Activated naive CD8-positive, alpha-beta T cell treated with anti-CD3 and anti-CD28 coated beads, Interleukin-2, amount 10 ng/mL, durations not matched to agents 7 days and 5 days (primary cell): ENCODE data around the gene UNC79. TPM values are rescaled to one million over a fixed set of nuclear protein-coding genes. Genes with fewer than 3 reads are reported as not detected.
"Not testable (repeated sequence)": the region's sequence is repeated elsewhere in the genome, so short reads cannot be mapped to it uniquely, and the experiment has no call there.

ENCODE experiments used
- ATAC-seq: fragments of 150-1000 bp; cut with Tn5 transposase; one replicate; pipeline ENCODE4 v1.10.0; 2021; ENCODE audit warnings: low read depth, moderate library complexity
- POLR2A ChIA-PET: fragments of 350-600 bp; sonication (Branson Sonifier 250); formaldehyde crosslinking; loops from one replicate; lab custom pipeline; 2021; ENCODE audit warnings: antibody characterized with exemption; lab: Charles Lee
- DNase-seq: peaks from one replicate; pipeline ENCODE4 v3.0.0; 2021
- H3K27ac Mint-ChIP-seq: one replicate; pipeline ENCODE4 v1.8.0; 2022; ENCODE audit warnings: mild to moderate bottlenecking, mixed read lengths
- H3K27me3 Mint-ChIP-seq: one replicate; pipeline ENCODE4 v1.8.0; 2022; ENCODE audit warnings: mild to moderate bottlenecking, moderate library complexity, mixed read lengths
- H3K36me3 Mint-ChIP-seq: one replicate; pipeline ENCODE4 v1.8.0; 2021; ENCODE audit warnings: mild to moderate bottlenecking, mixed read lengths
- H3K4me1 Mint-ChIP-seq: one replicate; pipeline ENCODE4 v1.8.0; 2021; ENCODE audit warnings: mixed read lengths
- H3K4me3 Mint-ChIP-seq: one replicate; pipeline ENCODE4 v1.8.0; 2022; ENCODE audit warnings: mild to moderate bottlenecking, moderate library complexity, mixed read lengths
- H3K9me3 Mint-ChIP-seq: one replicate; pipeline ENCODE4 v1.8.0; 2021; ENCODE audit warnings: mixed read lengths
- total RNA-seq, 2 experiments: library from RNA; stranded (reverse); gene quantifications; one replicate each; pipeline ENCODE4 v1.2.3, GENCODE V29; 2021

Gene UNC79
- total RNA-seq, 2 experiments from 2014 or later = not detected

DNA sequence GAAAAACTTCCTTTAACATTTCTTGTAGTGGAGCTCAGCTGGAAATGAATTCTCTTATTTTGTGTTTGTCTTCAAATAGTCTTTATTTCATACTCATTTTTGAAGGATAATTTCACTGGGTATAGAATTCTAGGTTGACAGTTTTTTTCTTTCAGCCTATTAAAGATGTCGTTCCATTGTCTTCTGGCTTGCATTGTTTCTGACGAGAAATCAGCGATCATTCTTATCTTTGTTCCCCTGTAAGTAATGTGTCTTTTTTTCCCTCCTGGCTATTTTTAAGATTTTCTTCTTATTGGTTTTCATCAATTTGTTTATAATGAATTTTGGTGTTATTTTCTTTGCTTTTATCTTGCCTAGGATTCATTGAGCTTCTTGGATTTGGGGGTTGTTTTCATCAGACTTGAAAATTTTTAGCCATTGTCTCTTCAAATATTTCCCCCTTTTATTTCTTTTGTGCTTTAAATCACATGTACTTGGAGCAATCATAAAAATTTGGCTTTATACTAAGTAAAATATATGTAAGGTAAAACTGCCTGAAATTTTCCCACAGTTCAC lies 89.4 kb downstream of the UNC79 start:
- Mint-ChIP-seq H3K27me3 (peaks cover 9% of the 10 kb centered on the region), H3K36me3 (no peaks in the 10 kb centered on the region), H3K4me3 (no peak overlapping the region), H3K27ac (no peak overlapping the region), H3K4me1 (no peaks in the 10 kb centered on the region), H3K9me3 (peaks cover 7% of the 10 kb centered on the region)
- ATAC-seq (no peak), DNase-seq (no peak)
- POLR2A ChIA-PET = no interaction called here

DNA sequence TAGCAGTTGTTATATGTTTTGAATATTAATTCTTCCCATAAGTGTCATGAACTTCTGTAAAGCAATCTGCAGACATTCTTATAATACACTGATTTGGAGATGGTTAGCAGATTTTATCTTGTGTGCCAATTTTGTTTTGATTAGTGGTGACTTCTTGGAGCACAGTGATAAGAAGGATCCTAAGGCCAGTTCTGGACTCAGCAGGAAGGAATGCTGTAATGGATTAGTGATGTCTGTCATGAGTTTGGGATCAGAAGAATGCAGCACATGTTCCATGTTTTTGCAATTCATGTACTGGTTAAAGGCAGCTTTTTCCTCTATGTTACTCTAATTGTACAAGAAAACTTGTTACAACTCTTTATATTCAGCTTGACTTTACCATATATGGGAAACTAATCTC lies 91.5 kb downstream of the UNC79 start:
- ATAC-seq (no peak), DNase-seq (no peak)
- Mint-ChIP-seq H3K9me3 (peaks cover 7% of the 10 kb centered on the region), H3K27ac (no peak overlapping the region), H3K27me3 (no peaks in the 10 kb centered on the region), H3K4me1 (no peaks in the 10 kb centered on the region), H3K36me3 (no peaks in the 10 kb centered on the region), H3K4me3 (no peak overlapping the region)
- POLR2A ChIA-PET = no interaction called here

DNA sequence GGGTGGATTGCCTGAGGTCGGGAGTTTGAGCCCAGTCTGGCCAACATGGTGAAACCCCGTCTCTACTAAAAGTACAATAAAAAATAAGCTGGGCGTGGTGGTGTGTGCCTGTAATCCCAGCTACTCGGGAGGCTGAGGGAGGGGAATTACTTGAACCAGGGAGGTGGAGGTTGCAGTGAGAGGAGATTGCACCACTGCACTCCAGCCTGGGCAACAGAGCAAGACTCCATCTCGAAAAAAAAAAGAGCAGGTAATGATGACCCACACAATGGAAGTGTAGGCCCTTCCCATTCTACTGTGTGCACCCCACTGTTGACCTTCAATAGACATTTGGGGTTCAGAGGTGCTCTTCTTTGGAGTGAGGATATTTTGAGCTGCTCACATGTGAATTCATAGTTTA lies 94.5 kb downstream of the UNC79 start:
- H3K36me3 Mint-ChIP-seq, H3K27me3 Mint-ChIP-seq, H3K4me3 Mint-ChIP-seq, H3K4me1 Mint-ChIP-seq, ATAC-seq, DNase-seq, H3K9me3 Mint-ChIP-seq, H3K27ac Mint-ChIP-seq, POLR2A ChIA-PET: not testable (repeated sequence)

DNA sequence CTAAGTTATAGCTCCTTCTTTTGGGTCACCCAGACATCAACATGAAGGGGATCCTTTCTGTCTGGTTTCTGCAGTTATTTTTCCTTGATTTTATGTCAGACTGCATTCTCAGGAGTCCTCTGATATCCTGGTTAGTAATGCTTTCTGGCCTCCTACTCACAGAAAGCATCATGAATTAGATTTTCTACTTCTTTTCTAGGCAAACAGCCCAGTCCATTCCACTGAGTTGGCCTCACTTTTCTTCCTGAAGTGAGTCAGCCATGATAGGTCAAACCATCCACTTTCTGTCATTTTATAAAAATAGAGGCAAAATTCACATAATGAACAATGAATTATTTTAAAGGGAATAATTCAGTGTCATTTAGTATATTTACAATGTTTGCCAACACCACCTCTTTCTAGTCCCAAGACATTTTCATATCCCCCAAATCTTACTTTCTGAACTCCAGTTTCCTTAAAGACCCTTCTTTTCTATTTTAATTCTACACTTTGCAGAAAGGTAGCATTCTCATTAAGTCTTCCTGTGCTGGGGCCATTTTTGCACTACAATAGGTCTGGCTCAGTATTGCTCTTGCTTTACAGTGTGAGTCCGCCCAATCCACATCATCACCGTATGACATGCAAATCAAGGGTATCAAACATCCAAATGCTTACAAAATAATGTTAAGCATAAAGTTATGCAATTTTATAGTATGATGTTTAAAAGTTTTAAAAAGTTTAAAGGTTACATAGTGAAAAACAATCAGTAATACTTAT lies 95.1 kb downstream of the UNC79 start:
- DNase-seq (no peak), ATAC-seq (no peak)
- H3K4me1 Mint-ChIP-seq = no peaks in the 10 kb centered on the region
- no peaks in the 10 kb centered on the region for H3K36me3 Mint-ChIP-seq
- POLR2A ChIA-PET = no interaction called here
- no peak overlapping the region for H3K27ac Mint-ChIP-seq
- H3K4me3 Mint-ChIP-seq = no peak overlapping the region
- peaks cover 4% of the 10 kb centered on the region for H3K9me3 Mint-ChIP-seq
- H3K27me3 Mint-ChIP-seq = peaks cover 4% of the 10 kb centered on the region

DNA sequence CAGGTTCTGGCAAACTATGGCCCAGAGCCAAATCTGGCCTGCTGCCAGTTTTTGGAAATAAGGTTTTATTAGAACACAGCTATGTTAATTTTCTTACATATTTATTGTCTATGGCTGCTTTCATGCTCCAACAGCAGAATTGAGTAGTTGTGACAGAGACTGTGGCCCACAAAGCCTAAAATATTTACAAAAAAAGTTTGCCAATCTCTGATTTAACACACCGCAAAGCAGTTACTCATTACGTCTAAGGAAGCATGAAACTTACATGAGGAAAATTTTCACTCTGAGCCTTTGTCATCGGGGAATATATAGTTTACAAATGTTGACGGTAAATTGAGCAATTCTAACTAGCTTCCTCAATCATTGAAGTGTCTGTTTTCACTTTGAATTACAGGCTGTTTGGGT lies 96.5 kb downstream of the UNC79 start:
- POLR2A ChIA-PET = no interaction called here
- Mint-ChIP-seq H3K27me3 (peaks cover 7% of the 10 kb centered on the region), H3K27ac (no peak overlapping the region), H3K36me3 (no peaks in the 10 kb centered on the region), H3K4me3 (no peak overlapping the region), H3K4me1 (no peaks in the 10 kb centered on the region), H3K9me3 (no peaks in the 10 kb centered on the region)
- DNase-seq (no peak), ATAC-seq (no peak)

DNA sequence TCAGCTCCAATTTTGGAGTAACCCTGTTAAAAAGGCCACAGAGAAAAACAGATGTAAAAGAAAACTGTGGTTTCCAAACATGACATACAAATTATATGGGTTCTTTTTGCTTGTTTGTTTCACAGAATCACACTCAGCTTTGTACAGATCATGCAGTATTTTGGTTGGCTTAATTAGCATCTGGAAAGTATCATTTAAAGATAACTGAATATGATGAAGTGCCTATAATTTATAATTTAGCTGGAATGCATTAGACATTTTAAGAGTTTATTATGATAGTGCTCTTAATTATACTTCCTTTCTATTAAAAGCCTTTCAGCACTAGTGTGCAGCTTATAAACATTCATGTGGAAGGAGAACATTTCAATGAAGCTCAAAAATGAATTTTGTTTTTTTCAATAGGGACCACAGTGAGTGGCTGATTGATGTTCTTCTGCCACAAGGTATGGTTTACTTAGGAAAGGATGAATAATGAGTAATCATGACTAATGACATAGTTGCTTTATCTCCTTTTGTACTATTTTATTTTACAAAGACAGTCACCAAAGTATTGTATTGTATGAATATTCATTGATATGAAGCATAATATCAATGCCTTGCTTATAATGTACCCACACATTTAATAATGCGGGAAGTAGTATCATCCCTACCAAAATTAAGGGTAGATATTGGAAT lies 98.3 kb downstream of the UNC79 start:
- H3K4me1 Mint-ChIP-seq = no peaks in the 10 kb centered on the region
- no peaks in the 10 kb centered on the region for H3K9me3 Mint-ChIP-seq
- no peaks in the 10 kb centered on the region for H3K36me3 Mint-ChIP-seq
- no peak for ATAC-seq
- POLR2A ChIA-PET = interaction anchor here (0.6 kb wide), 1 partner anchor 69 kb away, joined by 7 read pairs; no protein-coding TSS in a partner anchor
- no peak overlapping the region for H3K4me3 Mint-ChIP-seq
- H3K27me3 Mint-ChIP-seq = peaks cover 11% of the 10 kb centered on the region
- H3K27ac Mint-ChIP-seq = no peak overlapping the region
- no peak for DNase-seq

DNA sequence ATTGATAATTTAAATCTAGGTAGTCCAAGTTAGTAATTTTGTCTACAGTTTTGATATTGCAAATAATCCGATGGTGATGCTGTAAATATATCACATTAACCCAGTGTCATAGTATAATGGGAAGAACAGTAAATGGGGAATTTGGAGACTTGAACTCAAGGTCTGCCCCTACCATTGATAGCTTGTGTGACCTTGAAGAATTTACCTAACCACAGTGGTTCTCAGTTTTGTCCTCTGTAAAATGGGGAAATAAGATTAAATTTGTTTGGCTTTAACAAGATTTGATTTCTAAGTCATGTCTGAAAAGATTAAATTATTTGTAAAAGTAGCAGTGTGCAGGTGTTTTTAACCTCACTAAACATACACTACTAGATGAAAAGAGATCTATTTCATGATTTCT lies 100.9 kb downstream of the UNC79 start:
- POLR2A ChIA-PET = interaction anchor here (0.7 kb wide), 1 partner anchor 766 kb away, joined by 7 read pairs; no protein-coding TSS in a partner anchor
- no peaks in the 10 kb centered on the region for H3K9me3 Mint-ChIP-seq
- peaks cover 18% of the 10 kb centered on the region for H3K27me3 Mint-ChIP-seq
- ATAC-seq = no peak
- H3K36me3 Mint-ChIP-seq = no peaks in the 10 kb centered on the region
- H3K4me1 Mint-ChIP-seq = no peaks in the 10 kb centered on the region
- H3K4me3 Mint-ChIP-seq = no peak overlapping the region
- DNase-seq = no peak
- H3K27ac Mint-ChIP-seq = no peak overlapping the region

DNA sequence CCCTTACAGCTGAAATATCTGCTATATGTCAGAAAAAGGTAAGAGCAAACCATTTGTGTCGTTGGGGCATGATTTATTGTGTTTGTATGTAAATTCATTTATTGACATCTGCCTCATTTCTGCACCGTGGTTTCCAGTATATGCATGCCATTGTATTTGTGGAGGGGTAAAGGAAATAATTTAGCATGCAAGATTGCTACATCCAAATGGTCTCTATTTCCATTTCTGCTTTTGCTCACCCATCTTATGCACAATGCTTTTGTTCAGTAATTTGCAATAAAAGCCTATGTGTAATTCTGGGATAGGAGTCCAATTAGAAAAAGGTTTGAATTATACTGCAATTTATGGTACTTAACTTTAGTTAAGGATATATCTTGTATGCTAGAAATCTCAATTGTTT lies 101.8 kb downstream of the UNC79 start:
- DNase-seq = no peak
- no peaks in the 10 kb centered on the region for H3K9me3 Mint-ChIP-seq
- no peaks in the 10 kb centered on the region for H3K36me3 Mint-ChIP-seq
- H3K27me3 Mint-ChIP-seq = peaks cover 18% of the 10 kb centered on the region
- POLR2A ChIA-PET = interaction anchor here (0.6 kb wide), 1 partner anchor 9 kb away, joined by 5 read pairs; no protein-coding TSS in a partner anchor
- no peaks in the 10 kb centered on the region for H3K4me1 Mint-ChIP-seq
- no peak overlapping the region for H3K4me3 Mint-ChIP-seq
- no peak overlapping the region for H3K27ac Mint-ChIP-seq
- no peak for ATAC-seq

DNA sequence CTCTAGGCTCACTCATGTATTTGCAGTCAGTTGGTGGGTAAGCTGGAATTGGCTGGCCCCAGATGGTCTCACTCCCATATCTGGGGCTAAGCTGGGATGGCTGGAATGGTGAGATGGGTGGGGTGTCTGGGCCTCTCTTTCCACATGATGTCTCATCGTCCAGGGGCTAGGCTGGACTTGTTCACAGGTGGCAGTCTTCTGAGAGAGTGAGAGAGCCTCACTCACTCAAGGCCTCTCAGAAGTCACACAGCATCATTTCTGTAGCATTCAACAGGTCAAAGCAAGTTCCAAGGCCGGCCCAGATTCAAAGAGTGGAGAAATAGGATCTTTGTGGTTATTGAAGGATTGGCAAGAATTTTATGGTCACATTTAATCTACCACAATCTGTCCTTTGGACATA lies 102.7 kb downstream of the UNC79 start:
- Mint-ChIP-seq H3K27me3 (peaks cover 14% of the 10 kb centered on the region), H3K4me1 (no peaks in the 10 kb centered on the region), H3K27ac (no peak overlapping the region), H3K9me3 (no peaks in the 10 kb centered on the region), H3K4me3 (no peak overlapping the region), H3K36me3 (no peaks in the 10 kb centered on the region)
- POLR2A ChIA-PET = no interaction called here
- ATAC-seq (no peak), DNase-seq (no peak)

DNA sequence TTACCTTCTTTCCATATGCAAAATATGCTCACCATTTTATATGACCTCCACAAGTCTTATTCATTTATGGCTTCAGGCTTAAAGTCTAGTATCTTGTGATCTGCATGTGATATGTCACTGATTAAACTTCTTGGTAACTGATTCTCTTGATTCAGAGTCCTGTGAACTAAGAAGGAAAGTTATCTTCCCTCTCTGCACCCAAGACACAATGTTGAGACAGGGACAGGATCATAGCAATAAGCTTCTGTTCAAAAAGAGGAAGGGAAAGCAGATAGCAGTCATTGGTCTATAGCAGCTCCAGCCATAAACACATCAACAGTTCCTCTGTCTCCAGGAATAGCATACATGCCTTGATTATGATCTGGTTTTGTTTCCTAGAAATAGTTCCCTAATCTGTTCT lies 103.1 kb downstream of the UNC79 start:
- DNase-seq (no peak), ATAC-seq (no peak)
- Mint-ChIP-seq H3K4me1 (no peaks in the 10 kb centered on the region), H3K4me3 (no peak overlapping the region), H3K9me3 (no peaks in the 10 kb centered on the region), H3K36me3 (no peaks in the 10 kb centered on the region), H3K27me3 (peaks cover 14% of the 10 kb centered on the region), H3K27ac (no peak overlapping the region)
- POLR2A ChIA-PET = no interaction called here

DNA sequence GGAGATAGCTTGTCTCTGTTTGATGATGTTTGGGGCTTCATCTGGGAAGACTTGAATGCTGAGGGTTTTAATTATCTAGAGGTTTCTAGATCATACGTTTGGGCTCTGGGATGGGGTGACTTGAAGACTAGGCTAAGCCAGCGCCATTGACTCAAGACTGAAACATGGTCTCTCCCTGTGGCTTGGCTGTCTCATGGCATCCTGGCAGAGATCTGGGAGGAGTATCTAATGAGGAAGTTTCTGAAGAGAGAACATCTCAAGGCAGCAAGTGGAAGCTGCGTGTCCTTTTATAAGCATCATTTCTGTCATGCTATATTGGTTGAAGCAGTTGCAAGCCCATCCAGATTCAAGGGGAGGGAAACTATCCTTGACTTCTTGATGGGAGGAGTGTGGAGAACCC lies 104.8 kb downstream of the UNC79 start:
- Mint-ChIP-seq H3K36me3 (no peaks in the 10 kb centered on the region), H3K9me3 (no peaks in the 10 kb centered on the region), H3K27ac (no peak overlapping the region), H3K27me3 (peaks cover 14% of the 10 kb centered on the region), H3K4me1 (no peaks in the 10 kb centered on the region), H3K4me3 (no peak overlapping the region)
- DNase-seq = no peak
- POLR2A ChIA-PET = no interaction called here
- ATAC-seq = no peak

DNA sequence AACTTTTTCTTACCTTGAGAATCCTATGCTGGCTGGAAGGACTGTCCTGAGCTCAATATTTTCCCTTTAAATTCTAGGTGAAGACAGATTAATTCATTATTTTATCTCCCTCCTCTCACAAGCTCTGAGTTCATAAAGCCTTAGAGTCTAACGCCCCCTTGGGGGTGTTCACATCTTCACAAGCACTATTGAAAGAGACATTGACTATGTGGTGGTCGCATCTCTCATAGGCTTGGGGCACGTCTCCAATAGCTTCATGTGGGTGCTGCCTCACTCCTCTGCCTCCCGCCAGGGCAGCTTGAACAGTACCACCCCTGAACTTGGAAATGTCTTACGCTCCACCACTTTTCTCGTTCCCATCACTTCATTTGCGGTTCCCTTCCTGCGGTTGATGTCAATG lies 106.2 kb downstream of the UNC79 start:
- Mint-ChIP-seq H3K4me1 (no peaks in the 10 kb centered on the region), H3K36me3 (no peaks in the 10 kb centered on the region), H3K9me3 (no peaks in the 10 kb centered on the region), H3K4me3 (no peak overlapping the region), H3K27ac (no peak overlapping the region), H3K27me3 (peaks cover 15% of the 10 kb centered on the region)
- POLR2A ChIA-PET = no interaction called here
- ATAC-seq (no peak), DNase-seq (no peak)

DNA sequence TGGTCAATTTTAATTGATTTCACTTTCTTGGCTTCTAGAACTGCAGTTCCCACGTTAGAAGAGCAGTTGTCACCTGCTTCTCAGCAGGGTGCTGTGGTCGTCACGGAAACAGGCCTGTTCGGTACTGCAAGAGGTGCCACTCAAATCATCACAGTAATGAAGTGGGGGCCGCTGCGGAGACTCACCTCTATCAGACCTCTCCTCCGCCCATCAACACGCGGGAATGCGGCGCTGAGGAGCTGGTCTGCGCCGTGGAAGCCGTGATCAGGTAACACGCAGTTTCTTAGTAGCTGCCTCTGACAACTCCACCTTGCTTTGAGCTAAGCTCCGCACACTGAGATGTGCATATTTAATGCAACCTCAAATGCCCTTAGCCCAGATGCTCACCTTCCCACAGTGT lies 107.2 kb downstream of the UNC79 start:
- POLR2A ChIA-PET = no interaction called here
- H3K9me3 Mint-ChIP-seq = no peaks in the 10 kb centered on the region
- no peak overlapping the region for H3K4me3 Mint-ChIP-seq
- DNase-seq (no peak), ATAC-seq (no peak)
- peaks cover 13% of the 10 kb centered on the region for H3K27me3 Mint-ChIP-seq
- no peaks in the 10 kb centered on the region for H3K4me1 Mint-ChIP-seq
- no peak overlapping the region for H3K27ac Mint-ChIP-seq
- no peaks in the 10 kb centered on the region for H3K36me3 Mint-ChIP-seq

DNA sequence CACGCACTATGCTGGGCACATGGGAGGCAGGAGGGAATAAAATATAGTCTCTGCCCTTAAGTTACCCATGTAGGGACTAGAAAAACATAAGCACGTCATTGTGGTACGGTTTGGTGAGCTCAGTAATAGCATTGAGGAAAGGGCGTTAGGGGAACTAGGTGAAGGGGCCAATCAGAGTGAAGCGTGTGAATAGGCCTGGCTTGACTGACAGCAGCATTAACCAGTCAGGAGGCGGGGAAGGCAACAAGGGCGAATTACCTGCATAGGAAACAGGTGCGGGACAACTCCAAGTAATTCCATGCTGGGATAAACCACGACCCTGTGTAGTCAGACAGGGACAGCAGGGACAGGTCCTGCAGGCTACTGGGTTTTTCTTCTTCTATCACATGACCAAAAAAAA lies 107.7 kb downstream of the UNC79 start:
- no peaks in the 10 kb centered on the region for H3K36me3 Mint-ChIP-seq
- DNase-seq = no peak
- no peaks in the 10 kb centered on the region for H3K4me1 Mint-ChIP-seq
- no peaks in the 10 kb centered on the region for H3K9me3 Mint-ChIP-seq
- no peak for ATAC-seq
- peaks cover 16% of the 10 kb centered on the region for H3K27me3 Mint-ChIP-seq
- no peak overlapping the region for H3K4me3 Mint-ChIP-seq
- no peak overlapping the region for H3K27ac Mint-ChIP-seq
- POLR2A ChIA-PET = no interaction called here
